DOHH2 (cell line): ENCODE results near the gene UBXN7.

Source experiments
- EZH2phosphoT487 ChIP-seq: fragments of 200-600 bp; sonication (generic); IDR thresholded peaks from 2 replicates; pipeline ENCODE4 v1.6.1; 2017; ENCODE audit warnings: borderline replicate concordance, mild to moderate bottlenecking, antibody characterized with exemption, low read length, moderate library complexity, mixed read lengths
- TF ChIP-seq, protein P1 (sequence below): fragments of 200-600 bp; sonication (generic); IDR thresholded peaks from one replicate; pipeline ENCODE4 v1.5.1; 2014; ENCODE audit warnings: antibody characterized with exemption, mild to moderate bottlenecking, low read depth, low read length; ENCODE audit not compliant: poor library complexity, severe bottlenecking

DNA sequence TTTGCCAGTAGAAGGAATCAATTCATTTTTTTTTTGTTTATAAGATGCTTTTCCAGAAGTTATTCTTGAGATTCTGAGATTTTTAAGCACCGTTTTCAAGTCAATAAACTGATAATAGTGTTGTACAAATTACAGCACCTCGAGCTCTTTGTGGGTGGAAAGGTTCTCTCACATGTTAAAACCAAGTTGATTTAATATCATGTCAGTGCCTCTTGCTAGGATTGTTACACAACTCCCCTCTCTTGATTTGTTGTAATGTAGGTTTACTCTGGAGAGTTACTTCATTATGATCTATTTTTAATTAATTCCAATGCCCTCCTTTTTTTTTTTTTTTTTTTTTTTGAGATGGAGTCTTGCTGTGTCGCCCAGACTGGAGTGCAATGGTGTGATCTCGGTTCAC lies 25.8 kb upstream of the UBXN7 start:
- TF ChIP-seq EZH2phosphoT487: no peak
- TF ChIP-seq, protein P1, sequence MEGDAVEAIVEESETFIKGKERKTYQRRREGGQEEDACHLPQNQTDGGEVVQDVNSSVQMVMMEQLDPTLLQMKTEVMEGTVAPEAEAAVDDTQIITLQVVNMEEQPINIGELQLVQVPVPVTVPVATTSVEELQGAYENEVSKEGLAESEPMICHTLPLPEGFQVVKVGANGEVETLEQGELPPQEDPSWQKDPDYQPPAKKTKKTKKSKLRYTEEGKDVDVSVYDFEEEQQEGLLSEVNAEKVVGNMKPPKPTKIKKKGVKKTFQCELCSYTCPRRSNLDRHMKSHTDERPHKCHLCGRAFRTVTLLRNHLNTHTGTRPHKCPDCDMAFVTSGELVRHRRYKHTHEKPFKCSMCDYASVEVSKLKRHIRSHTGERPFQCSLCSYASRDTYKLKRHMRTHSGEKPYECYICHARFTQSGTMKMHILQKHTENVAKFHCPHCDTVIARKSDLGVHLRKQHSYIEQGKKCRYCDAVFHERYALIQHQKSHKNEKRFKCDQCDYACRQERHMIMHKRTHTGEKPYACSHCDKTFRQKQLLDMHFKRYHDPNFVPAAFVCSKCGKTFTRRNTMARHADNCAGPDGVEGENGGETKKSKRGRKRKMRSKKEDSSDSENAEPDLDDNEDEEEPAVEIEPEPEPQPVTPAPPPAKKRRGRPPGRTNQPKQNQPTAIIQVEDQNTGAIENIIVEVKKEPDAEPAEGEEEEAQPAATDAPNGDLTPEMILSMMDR: no peak
